Chondrocyte (in vitro differentiated cells): ENCODE results near the gene SPAG4. TPM values are rescaled to one million over a fixed set of nuclear protein-coding genes. Genes with fewer than 3 reads are reported as not detected.

Source experiments
- DNase-seq: peaks from one replicate; pipeline ENCODE4 v3.0.0; 2021; ENCODE audit warnings: mixed read lengths, low spot score
- H3K27ac Mint-ChIP-seq: one replicate; pipeline ENCODE4 v1.8.0; 2021; ENCODE audit warnings: mild to moderate bottlenecking, moderate library complexity, mixed read lengths; ENCODE audit not compliant: unreplicated experiment
- H3K27me3 Mint-ChIP-seq: 2 replicates; pipeline ENCODE4 v1.8.0; 2021; ENCODE audit warnings: low read depth, mixed read lengths
- H3K36me3 Mint-ChIP-seq: 2 replicates; pipeline ENCODE4 v1.8.0; 2021; ENCODE audit warnings: low read depth, mixed read lengths
- H3K4me1 Mint-ChIP-seq: 2 replicates; pipeline ENCODE4 v1.8.0; 2021; ENCODE audit warnings: low read depth, mild to moderate bottlenecking, mixed read lengths
- H3K4me3 Mint-ChIP-seq: one replicate; pipeline ENCODE4 v1.8.0; 2021; ENCODE audit warnings: mild to moderate bottlenecking, moderate library complexity, mixed read lengths; ENCODE audit not compliant: unreplicated experiment
- H3K9me3 Mint-ChIP-seq: 2 replicates; pipeline ENCODE4 v1.8.0; 2021; ENCODE audit warnings: low read depth, mixed read lengths
- total RNA-seq: library from RNA; stranded (reverse); gene quantifications from 3 replicates; pipeline ENCODE4 v1.2.1, GENCODE V29; 2021
- TF ChIP-seq, protein P1 (sequence below): fragments of 200-600 bp; sonication (generic); IDR thresholded peaks from 2 replicates; pipeline ENCODE4 v1.5.0; 2021; ENCODE audit warnings: antibody characterized with exemption, mild to moderate bottlenecking, moderate library complexity

The SPAG4 gene
- total RNA-seq, 1 donor from 2014 or later: 8.6 TPM

DNA sequence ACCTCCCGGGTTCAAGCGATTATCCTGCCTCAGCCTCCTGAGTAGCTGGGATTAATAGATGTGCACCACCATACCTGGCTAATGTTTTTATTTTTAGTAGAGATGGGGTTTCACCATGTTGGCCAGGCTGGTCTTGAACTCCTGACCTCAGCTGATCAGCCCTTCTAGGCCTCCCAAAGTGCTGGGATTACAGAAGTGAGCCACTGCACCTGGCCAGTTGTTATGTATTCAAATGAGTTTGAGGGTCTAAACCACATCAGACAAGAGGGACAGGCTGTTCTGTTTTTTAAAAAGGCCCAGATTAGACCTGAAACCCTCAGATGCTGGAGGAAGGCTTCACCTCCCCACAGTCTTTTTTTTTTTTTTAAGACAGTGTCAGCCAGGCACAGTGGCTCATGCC lies 4.1 kb upstream of the SPAG4 start:
- Mint-ChIP-seq H3K9me3 (no peaks in the 10 kb centered on the region), H3K27me3 (no peaks in the 10 kb centered on the region)

DNA sequence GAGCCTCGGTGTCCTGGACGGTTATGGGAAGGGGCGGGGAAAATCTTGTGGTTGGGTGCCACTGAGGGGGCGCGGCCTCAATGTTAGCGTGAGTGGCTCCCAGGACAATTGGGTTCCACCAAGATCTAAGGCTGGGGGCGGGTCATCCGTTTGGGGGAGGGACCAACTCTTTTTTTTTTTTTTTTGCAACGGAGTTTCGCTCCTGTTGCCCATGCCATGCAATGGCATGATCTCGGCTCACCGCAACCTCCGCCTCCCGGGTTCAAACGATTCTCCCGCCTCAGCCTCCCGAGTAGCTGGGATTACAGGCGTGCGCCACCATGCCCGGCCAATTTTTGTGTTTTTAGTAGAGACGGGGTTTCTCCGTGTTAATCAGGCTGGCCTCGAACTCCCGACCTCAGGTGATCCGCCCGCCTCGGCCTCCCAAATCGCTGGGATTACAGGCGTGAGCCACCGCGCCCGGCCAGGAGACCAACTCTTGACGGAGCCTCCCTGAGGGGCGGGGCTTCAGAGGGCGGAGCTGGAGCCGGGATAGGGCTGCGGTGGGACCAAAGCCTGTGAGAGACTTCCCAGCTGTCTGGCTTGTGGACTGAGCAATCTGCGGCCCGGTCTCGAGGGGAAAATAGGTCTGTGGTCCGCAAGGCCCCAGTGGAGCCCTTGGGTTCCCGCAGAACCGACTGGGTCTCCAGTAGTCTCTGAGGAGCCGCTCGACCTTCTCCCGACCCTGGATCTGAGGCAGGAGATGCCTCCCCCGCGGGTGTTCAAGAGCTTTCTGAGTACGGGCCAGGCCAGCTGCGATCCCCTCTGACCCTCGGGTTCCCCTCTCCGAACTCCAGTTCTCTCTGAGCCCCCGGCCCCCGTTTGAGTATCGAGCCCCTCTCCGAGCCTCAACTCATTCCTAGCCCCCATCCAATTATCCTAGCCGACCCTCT lies 1.1 kb downstream of the SPAG4 start:
- Mint-ChIP-seq H3K9me3 (no peaks in the 10 kb centered on the region), H3K4me1 (peaks cover 34% of the 10 kb centered on the region), H3K4me3 (peak overlapping the region; percentile 89), H3K27ac (peak overlapping the region; percentile 97), H3K36me3 (peaks cover 2% of the 10 kb centered on the region), H3K27me3 (no peaks in the 10 kb centered on the region)
- DNase-seq: no peak
- TF ChIP-seq, protein P1, sequence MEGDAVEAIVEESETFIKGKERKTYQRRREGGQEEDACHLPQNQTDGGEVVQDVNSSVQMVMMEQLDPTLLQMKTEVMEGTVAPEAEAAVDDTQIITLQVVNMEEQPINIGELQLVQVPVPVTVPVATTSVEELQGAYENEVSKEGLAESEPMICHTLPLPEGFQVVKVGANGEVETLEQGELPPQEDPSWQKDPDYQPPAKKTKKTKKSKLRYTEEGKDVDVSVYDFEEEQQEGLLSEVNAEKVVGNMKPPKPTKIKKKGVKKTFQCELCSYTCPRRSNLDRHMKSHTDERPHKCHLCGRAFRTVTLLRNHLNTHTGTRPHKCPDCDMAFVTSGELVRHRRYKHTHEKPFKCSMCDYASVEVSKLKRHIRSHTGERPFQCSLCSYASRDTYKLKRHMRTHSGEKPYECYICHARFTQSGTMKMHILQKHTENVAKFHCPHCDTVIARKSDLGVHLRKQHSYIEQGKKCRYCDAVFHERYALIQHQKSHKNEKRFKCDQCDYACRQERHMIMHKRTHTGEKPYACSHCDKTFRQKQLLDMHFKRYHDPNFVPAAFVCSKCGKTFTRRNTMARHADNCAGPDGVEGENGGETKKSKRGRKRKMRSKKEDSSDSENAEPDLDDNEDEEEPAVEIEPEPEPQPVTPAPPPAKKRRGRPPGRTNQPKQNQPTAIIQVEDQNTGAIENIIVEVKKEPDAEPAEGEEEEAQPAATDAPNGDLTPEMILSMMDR: no peak

More for the DNA sequence above, 4.1 kb upstream of the SPAG4 start:
- no peak overlapping the region for H3K27ac Mint-ChIP-seq
- peak; percentile 3 for DNase-seq
- H3K4me3 Mint-ChIP-seq: no peak overlapping the region
- no peaks in the 10 kb centered on the region for H3K36me3 Mint-ChIP-seq
- H3K4me1 Mint-ChIP-seq: peaks cover 6% of the 10 kb centered on the region
- TF ChIP-seq, protein P1: no peak

DNA sequence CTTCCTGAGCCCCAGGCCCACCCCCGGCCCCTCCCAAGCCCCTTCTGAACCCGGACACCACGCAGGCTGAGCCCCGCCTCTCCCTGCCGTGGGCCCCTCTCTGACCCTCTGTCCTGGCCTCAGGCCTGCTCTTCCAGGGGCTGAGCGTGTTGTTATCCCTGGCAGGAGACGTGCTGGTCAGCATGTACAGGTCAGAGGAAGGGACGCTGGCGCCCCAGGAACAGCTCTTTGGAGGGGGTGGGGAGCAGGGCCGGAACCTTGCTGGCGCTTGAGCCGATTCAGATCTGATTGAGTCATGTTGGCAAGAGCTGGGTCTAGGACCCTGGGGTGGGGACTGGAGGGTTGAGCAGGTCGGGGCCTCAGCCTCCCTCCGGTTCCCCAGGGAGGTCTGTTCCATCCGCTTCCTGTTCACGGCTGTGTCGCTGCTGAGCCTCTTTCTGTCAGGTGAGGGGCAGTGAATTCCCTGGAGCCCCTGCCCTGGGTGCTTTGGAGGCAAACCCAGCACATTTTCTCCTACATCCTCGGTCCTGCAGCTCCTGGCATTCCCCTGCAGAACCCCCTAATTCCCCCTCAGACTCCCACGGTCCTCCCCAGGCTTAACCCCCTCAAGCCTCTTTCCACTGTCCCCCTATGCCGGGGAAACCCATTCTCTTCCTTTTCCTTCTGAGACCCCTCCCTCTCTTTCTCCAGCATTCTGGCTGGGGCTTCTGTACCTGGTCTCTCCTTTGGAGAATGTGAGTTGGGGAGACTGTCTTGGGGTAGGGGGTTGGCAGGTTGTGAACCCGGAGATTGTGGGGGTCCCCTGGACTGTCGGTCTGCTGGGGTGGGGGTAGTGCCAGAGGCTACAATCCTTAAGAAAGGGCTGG lies 2.0 kb downstream of the SPAG4 start:
- Mint-ChIP-seq H3K27ac (peak overlapping the region; percentile 97), H3K4me1 (peaks cover 34% of the 10 kb centered on the region), H3K9me3 (no peaks in the 10 kb centered on the region), H3K4me3 (peak overlapping the region; percentile 89), H3K36me3 (peaks cover 2% of the 10 kb centered on the region), H3K27me3 (no peaks in the 10 kb centered on the region)
- TF ChIP-seq, protein P1: peak; percentile 48
- no peak for DNase-seq

DNA sequence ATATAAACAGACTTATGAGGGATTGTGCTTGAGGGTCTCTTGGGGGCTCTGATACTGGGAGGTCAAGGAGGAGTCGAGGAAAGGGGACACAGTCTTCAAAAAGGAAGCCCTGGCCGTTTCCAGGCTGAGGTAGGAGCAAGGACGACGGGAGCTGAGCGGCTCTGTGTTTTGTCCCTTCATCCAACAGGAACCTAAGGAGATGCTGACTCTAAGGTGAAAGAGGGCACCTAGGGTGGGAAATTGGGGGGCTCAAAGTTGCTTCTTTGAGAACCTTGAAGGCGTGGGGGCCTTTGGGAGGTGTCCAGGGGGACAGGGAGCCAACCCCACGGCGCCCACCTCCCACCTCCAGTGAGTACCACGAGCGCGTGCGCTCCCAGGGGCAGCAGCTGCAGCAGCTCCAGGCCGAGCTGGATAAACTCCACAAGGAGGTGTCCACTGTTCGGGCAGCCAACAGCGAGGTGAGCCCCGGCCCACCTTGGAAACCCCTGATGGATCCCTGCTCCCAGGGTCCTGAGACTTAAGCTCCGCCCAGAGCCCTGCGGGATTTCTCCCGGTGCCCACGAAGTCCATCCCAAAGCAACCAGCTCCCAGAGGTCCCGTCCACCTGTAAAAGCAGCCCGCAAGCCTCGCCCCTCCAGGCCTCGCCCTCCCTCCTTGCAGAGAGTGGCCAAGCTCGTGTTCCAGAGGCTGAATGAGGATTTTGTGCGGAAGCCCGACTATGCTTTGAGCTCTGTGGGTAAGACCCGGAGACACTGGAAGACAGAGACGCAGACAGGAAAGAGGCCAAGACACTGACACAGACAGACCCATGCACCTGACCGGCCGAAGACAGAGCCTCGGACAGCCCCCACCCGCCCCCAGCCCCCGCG lies 2.9 kb downstream of the SPAG4 start:
- H3K27ac Mint-ChIP-seq: peak overlapping the region; percentile 97

More for the DNA sequence above, 2.9 kb downstream of the SPAG4 start:
- no peaks in the 10 kb centered on the region for H3K9me3 Mint-ChIP-seq
- TF ChIP-seq, protein P1: no peak
- H3K4me3 Mint-ChIP-seq: peak overlapping the region; percentile 89
- no peak for DNase-seq
- peaks cover 34% of the 10 kb centered on the region for H3K4me1 Mint-ChIP-seq
- peaks cover 2% of the 10 kb centered on the region for H3K36me3 Mint-ChIP-seq
- no peaks in the 10 kb centered on the region for H3K27me3 Mint-ChIP-seq
